Fibroblast of the conjunctiva (primary cell): ENCODE data around the gene SPCS2.
A peak's percentile ranks its signal among the peaks of the same experiment; 100 is the strongest.
"Not testable (repeated sequence)": the region's sequence is repeated elsewhere in the genome, so short reads cannot be mapped to it uniquely, and the experiment has no call there.

Experiments
- DNase-seq: peaks from one replicate; pipeline ENCODE4 v3.0.0-alpha.2; 2010; ENCODE audit warnings: low read depth

Gene SPCS2

GRCh38 chr11:75001686-75002085 lies 52.6 kb downstream of the SPCS2 start:
- DNase-seq, result no peak

GRCh38 chr11:75002516-75002915 lies 53.5 kb downstream of the SPCS2 start:
- DNase-seq, result no peak

GRCh38 chr11:75004215-75004614 lies 55.1 kb downstream of the SPCS2 start:
- no peak for DNase-seq

GRCh38 chr11:75011357-75011756 lies 62.3 kb downstream of the SPCS2 start:
- DNase-seq, result no peak

- no peak for DNase-seq
These were observed 62.8 kb downstream of the SPCS2 start for GRCh38 chr11:75011872-75012271.

GRCh38 chr11:75013051-75013450 lies 64.0 kb downstream of the SPCS2 start:
- no peak for DNase-seq

- peak; percentile 31 for DNase-seq
These were observed 65.1 kb downstream of the SPCS2 start for GRCh38 chr11:75014129-75014528.

- DNase-seq, result not testable (repeated sequence)
These were observed 70.1 kb downstream of the SPCS2 start for GRCh38 chr11:75019200-75019599.

GRCh38 chr11:75020328-75020727 lies 71.3 kb downstream of the SPCS2 start:
- DNase-seq, result not testable (repeated sequence)

- no peak for DNase-seq
These were observed 73.2 kb downstream of the SPCS2 start for GRCh38 chr11:75022296-75022695.

GRCh38 chr11:75022759-75023396 lies 73.8 kb downstream of the SPCS2 start:
- DNase-seq, result peak; percentile 80

GRCh38 chr11:75023446-75024067 lies 74.5 kb downstream of the SPCS2 start:
- DNase-seq, result no peak

GRCh38 chr11:75024068-75024449 lies 75.0 kb downstream of the SPCS2 start:
- no peak for DNase-seq

- DNase-seq, result no peak
These were observed 75.7 kb downstream of the SPCS2 start for GRCh38 chr11:75024764-75025211.

- no peak for DNase-seq
These were observed 76.5 kb downstream of the SPCS2 start for GRCh38 chr11:75025561-75025960.

GRCh38 chr11:75028321-75028720 lies 79.3 kb downstream of the SPCS2 start:
- no peak for DNase-seq
